B cell (primary cell): ENCODE measurements around the gene CTDSPL. TPM values are rescaled to one million over a fixed set of nuclear protein-coding genes. Genes with fewer than 3 reads are reported as not detected.

Experiments used
- ATAC-seq: fragments of 200-7000 bp; cut with Tn5 transposase; one replicate; pipeline ENCODE4 v1.10.0; 2021; ENCODE audit warnings: low read depth, mild to moderate bottlenecking, moderate number of reproducible peaks, moderate library complexity
- CTCF ChIA-PET: fragments of 350-600 bp; sonication (Branson Sonifier 250); formaldehyde crosslinking; loops from one replicate; lab custom pipeline; 2021; ENCODE audit warnings: antibody characterized with exemption, inconsistent platforms; lab: Charles Lee
- POLR2A ChIA-PET: fragments of 350-600 bp; sonication (Branson Sonifier 250); formaldehyde crosslinking; loops from one replicate; lab custom pipeline; 2021; ENCODE audit warnings: antibody characterized with exemption; lab: Charles Lee
- DNase-seq: peaks from one replicate; pipeline ENCODE4 v3.0.0; 2013
- H2AFZ ChIP-seq: 2 replicates; pipeline ENCODE4 v1.6.1; 2012; ENCODE audit warnings: mild to moderate bottlenecking, low read depth, low read length; ENCODE audit not compliant: insufficient read depth, poor library complexity, severe bottlenecking
- H3K27ac ChIP-seq, 2 donors: 1 replicate in 1 of 2; 2 replicates in 1 of 2; pipeline ENCODE4 v1.5.1; 2012 to 2013; ENCODE audit warnings: low read length in 2 of 2, mild to moderate bottlenecking in 2 of 2, moderate library complexity in 1 of 2
- H3K27me3 ChIP-seq, 4 experiments: fragments of 200-600 bp in 1 of 4; sonication (generic) in 1 of 4; replicated peaks in 1 of 4; 1 replicate in 2 of 4; 2 replicates in 2 of 4; pipeline versions ENCODE4 v1.6.1 to v1.7.0; 2013 to 2016; ENCODE audit warnings: low read length in 3 of 4, mild to moderate bottlenecking in 2 of 4, mixed read lengths in 1 of 4, moderate library complexity in 1 of 4; ENCODE audit not compliant: insufficient read depth in 4 of 4, control insufficient read depth in 3 of 4; ENCODE audit errors: control extremely low read depth in 1 of 4
- H3K36me3 ChIP-seq, 2 experiments: replicated peaks in 1 of 2; 1 replicate in 1 of 2; 2 replicates in 1 of 2; pipeline versions ENCODE4 v1.6.1 to v1.7.1; 2013; ENCODE audit warnings: low read length in 1 of 2; ENCODE audit not compliant: insufficient read depth in 2 of 2, control insufficient read depth in 1 of 2; ENCODE audit errors: control extremely low read depth in 1 of 2, extremely low read depth in 1 of 2
- H3K4me1 ChIP-seq, 2 donors: fragments of 200-600 bp in 1 of 2; sonication (generic) in 1 of 2; 1 replicate in 1 of 2; 2 replicates in 1 of 2; pipeline versions ENCODE4 v1.5.1 to v1.6.1; 2013 to 2017; ENCODE audit warnings: low read length in 2 of 2; ENCODE audit not compliant: control insufficient read depth in 2 of 2, insufficient read depth in 2 of 2
- H3K4me2 ChIP-seq: replicated peaks from 2 replicates; pipeline ENCODE3; 2012; ENCODE audit warnings: mild to moderate bottlenecking, low read depth, low read length; ENCODE audit not compliant: poor library complexity, severe bottlenecking
- H3K4me3 ChIP-seq, 5 experiments: fragments of 200-600 bp in 1 of 5; sonication (generic) in 1 of 5; 1 replicate in 3 of 5; 2 replicates in 2 of 5; pipeline versions ENCODE4 v1.5.1 to v1.7.0; 2011 to 2016; ENCODE audit warnings: low read length in 4 of 5, mild to moderate bottlenecking in 4 of 5, low read depth in 2 of 5, control low read depth in 1 of 5, moderate library complexity in 1 of 5; ENCODE audit not compliant: insufficient read depth in 1 of 5; ENCODE audit errors: control extremely low read depth in 1 of 5, extremely low read depth in 1 of 5
- H3K79me2 ChIP-seq: fragments of 200-600 bp; sonication (generic); one replicate; pipeline ENCODE4 v1.6.0; 2016; ENCODE audit warnings: low read length; ENCODE audit not compliant: control insufficient read depth, insufficient read depth
- H3K9ac ChIP-seq: fragments of 200-600 bp; sonication (generic); 2 replicates; pipeline ENCODE4 v1.6.1; 2017; ENCODE audit warnings: mild to moderate bottlenecking, low read length, moderate library complexity
- H3K9me3 ChIP-seq, 3 donors: one replicate each; pipeline versions ENCODE4 v1.6.1 to v1.7.1; 2013; ENCODE audit warnings: low read length in 2 of 3; ENCODE audit not compliant: control insufficient read depth in 2 of 3, insufficient read depth in 1 of 3; ENCODE audit errors: control extremely low read depth in 1 of 3
- H4K20me1 ChIP-seq: 2 replicates; pipeline ENCODE4 v1.6.0; 2012; ENCODE audit warnings: mild to moderate bottlenecking, low read length; ENCODE audit not compliant: insufficient read depth, control insufficient read depth, poor library complexity, severe bottlenecking
- H3K27ac Mint-ChIP-seq: one replicate; pipeline ENCODE4 v1.8.0; 2021; ENCODE audit warnings: mixed read lengths
- H3K27me3 Mint-ChIP-seq: one replicate; pipeline ENCODE4 v1.8.0; 2021; ENCODE audit warnings: mixed read lengths
- H3K4me1 Mint-ChIP-seq: one replicate; pipeline ENCODE4 v1.8.0; 2021; ENCODE audit warnings: mixed read lengths
- H3K4me3 Mint-ChIP-seq: one replicate; pipeline ENCODE4 v1.8.0; 2021; ENCODE audit warnings: mixed read lengths
- H3K9me3 Mint-ChIP-seq: one replicate; pipeline ENCODE4 v1.8.0; 2022; ENCODE audit warnings: mixed read lengths; ENCODE audit not compliant: insufficient read depth
- CTCF ChIP-seq: fragments of 200-600 bp; IDR thresholded peaks from one replicate; pipeline ENCODE4 v1.8.0; 2022; ENCODE audit warnings: antibody characterized with exemption, mild to moderate bottlenecking
- EZH2 ChIP-seq: IDR thresholded peaks from 2 replicates; pipeline ENCODE4 v1.6.1; 2012; ENCODE audit warnings: borderline replicate concordance, low read depth, mild to moderate bottlenecking, moderate library complexity, low read length; ENCODE audit not compliant: insufficient read depth, poor library complexity, severe bottlenecking
- WGBS: methylation state at CpG from one replicate; pipeline ENCODE4 v1.1.5; 2013; ENCODE audit warnings: missing lambda C conversion rate; ENCODE audit not compliant: insufficient coverage; 5-methylcytosine and 5-hydroxymethylcytosine counted together
- intact Hi-C: fragments of 100-400 bp; cut with micrococcal nuclease; formaldehyde crosslinking; loops from one replicate; pipeline ENCODE4 v1.10.0; 2022
- polyA plus RNA-seq: library from polyadenylated mRNA; depleted of rRNA; stranded (reverse); fragments of >200 nt; gene quantifications from 2 replicates; pipeline ENCODE4 v1.2.3, GENCODE V29; 2012
- total RNA-seq, 2 donors: library from RNA; stranded (reverse); fragments of 120-200 nt in 1 of 2; gene quantifications; 1 replicate in 1 of 2; 2 replicates in 1 of 2; pipeline versions ENCODE4 v1.2.3 to v1.2.4, GENCODE V29; 2013 to 2022

CTDSPL gene
- total and polyA plus RNA-seq, 2 donors (not counting 1 experiment from before 2014, with no cell fraction given) = not detected

GRCh38 chr3:38031022-38031994 is 169.6 kb downstream of the CTDSPL start:
- CTCF ChIA-PET = interaction anchor here (1.0 to 1.3 kb wide), 3 partner anchors 26 to 465 kb away, joined by 3 to 4 read pairs (median 3); partner anchors contain the start of gene EXOG
- Mint-ChIP-seq H3K9me3 (no peaks in the 10 kb centered on the region), H3K4me1 (peaks cover 11% of the 10 kb centered on the region), H3K4me3 (peak overlapping the region; percentile 67), H3K27ac (peak overlapping the region; percentile 32), H3K27me3 (peaks cover 43% of the 10 kb centered on the region)
- no peaks in the 10 kb centered on the region for H4K20me1 ChIP-seq
- no peak overlapping the region for H3K4me3 ChIP-seq
- no peak overlapping the region for H3K27ac ChIP-seq
- POLR2A ChIA-PET = interaction anchor here (0.6 kb wide), 1 partner anchor 32 kb away, joined by 6 read pairs; no protein-coding TSS in a partner anchor
- no peaks in the 10 kb centered on the region for H3K79me2 ChIP-seq
- TF ChIP-seq CTCF = no peak
- no peak for TF ChIP-seq EZH2
- intact Hi-C loops = no loop called here
- no peak overlapping the region for H3K9ac ChIP-seq
- 70% methylated on average over 4 of the region's 9 CpGs for WGBS
- ATAC-seq (no peak), DNase-seq (no peak)
- H3K9me3 ChIP-seq = peaks cover 0 to 19% (median 0%) of the 10 kb centered on the region in 3 donors
- H3K4me1 ChIP-seq = peaks cover 17 to 19% of the 10 kb centered on the region in 2 donors
- no peak overlapping the region for H3K4me2 ChIP-seq
- no peak overlapping the region for H2AFZ ChIP-seq
- H3K27me3 ChIP-seq = peaks cover 0 to 56% (median 23%) of the 10 kb centered on the region in 4 experiments
- H3K36me3 ChIP-seq = no peaks in the 10 kb centered on the region
